Measurements from ENCODE around the gene NKD2. TPM values are rescaled to one million over a fixed set of nuclear protein-coding genes. Genes with fewer than 3 reads are reported as not detected.

The NKD2 gene
- total RNA-seq, 1 donor from 2014 or later, result 1.8 TPM

DNA sequence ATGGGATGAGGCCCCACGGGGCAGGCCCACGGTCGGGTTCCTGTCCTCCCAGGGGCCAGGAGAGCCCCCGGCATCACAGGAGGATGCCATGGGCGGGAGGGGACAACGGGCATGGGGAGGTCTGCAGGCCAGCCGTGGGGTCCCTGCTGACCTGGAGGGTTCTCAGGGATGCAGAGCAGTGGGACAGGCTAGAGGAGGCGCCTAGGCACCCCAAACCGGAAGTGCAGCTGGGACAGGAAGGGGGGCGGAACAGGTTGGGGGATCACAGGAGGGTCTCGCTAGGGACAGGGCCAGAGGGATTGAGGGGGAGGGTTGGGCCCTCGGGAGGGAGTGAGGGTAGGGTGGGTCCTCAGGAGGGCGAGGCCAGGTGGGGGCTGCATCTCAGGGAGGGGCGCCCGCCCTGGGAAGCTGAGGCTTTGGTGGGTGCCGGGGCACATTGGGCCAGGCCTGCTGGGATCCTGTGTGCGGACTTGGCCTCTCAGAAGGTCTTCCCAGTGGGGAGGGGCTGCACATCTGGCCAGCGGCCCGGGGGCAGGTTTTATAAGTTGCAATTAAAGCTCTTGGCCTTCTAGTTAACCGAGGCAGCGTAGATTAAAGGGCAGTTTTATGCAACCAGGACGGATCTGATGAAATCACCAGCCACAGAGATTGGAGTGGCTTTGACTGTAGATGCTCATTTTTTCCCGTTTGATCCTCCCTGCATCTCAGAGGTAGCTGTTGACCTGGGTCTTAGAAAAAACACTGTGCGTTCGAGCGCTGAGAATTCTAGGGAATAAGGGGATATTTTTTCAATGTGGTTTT is 20.1 kb downstream of the NKD2 start:
- TF ChIP-seq, protein P1, sequence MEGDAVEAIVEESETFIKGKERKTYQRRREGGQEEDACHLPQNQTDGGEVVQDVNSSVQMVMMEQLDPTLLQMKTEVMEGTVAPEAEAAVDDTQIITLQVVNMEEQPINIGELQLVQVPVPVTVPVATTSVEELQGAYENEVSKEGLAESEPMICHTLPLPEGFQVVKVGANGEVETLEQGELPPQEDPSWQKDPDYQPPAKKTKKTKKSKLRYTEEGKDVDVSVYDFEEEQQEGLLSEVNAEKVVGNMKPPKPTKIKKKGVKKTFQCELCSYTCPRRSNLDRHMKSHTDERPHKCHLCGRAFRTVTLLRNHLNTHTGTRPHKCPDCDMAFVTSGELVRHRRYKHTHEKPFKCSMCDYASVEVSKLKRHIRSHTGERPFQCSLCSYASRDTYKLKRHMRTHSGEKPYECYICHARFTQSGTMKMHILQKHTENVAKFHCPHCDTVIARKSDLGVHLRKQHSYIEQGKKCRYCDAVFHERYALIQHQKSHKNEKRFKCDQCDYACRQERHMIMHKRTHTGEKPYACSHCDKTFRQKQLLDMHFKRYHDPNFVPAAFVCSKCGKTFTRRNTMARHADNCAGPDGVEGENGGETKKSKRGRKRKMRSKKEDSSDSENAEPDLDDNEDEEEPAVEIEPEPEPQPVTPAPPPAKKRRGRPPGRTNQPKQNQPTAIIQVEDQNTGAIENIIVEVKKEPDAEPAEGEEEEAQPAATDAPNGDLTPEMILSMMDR (IDR thresholded peaks at IDR 0.05; ENCODE audit: unreplicated experiment), result no peak
- Mint-ChIP-seq H3K9me3 (ENCODE audit: unreplicated experiment) (no peaks in the 10 kb centered on the region), H3K4me1 (ENCODE audit: unreplicated experiment) (no peaks in the 10 kb centered on the region), H3K27me3 (ENCODE audit: unreplicated experiment) (peaks cover 4% of the 10 kb centered on the region), H3K4me3 (ENCODE audit: unreplicated experiment) (no peak overlapping the region), H3K36me3 (ENCODE audit: low read depth, unreplicated experiment) (no peaks in the 10 kb centered on the region), H3K27ac (ENCODE audit: unreplicated experiment) (no peak overlapping the region)
- DNase-seq (ENCODE audit: low spot score), result no peak

DNA sequence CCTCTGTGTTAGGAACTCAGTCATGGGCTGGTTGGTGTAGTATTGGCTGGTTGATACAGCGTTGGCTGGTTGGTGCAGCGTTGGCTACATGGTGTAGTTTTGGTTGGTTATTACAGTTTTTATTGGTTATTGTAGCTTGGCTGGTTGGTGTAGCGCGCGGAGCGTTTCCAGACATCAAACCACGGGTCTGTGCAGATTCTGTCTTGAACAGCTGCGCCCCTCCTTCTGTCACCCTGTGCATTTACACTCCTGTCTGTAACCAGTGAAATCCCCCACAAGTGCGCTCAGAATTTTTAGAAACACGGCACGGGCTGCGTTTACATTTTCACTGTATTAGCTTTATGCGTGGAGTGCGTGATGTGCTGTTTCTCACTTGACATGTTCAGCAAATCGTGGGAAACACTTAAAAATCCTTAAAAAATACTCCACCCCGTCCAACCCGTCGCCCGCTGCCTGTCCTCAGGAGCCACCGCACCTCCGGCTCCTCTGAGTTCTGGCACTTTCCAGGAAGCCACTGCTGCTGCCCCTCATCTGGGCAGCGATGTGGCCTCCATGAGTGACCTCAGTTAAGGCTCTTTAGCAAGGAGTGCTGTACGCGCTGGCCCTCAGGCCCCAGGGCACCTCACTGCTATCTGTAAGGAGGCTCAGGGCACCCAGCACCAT is 20.8 kb downstream of the NKD2 start:
- Mint-ChIP-seq H3K4me3 (ENCODE audit: unreplicated experiment) (no peak overlapping the region), H3K27ac (ENCODE audit: unreplicated experiment) (no peak overlapping the region), H3K9me3 (ENCODE audit: unreplicated experiment) (no peaks in the 10 kb centered on the region)

DNA sequence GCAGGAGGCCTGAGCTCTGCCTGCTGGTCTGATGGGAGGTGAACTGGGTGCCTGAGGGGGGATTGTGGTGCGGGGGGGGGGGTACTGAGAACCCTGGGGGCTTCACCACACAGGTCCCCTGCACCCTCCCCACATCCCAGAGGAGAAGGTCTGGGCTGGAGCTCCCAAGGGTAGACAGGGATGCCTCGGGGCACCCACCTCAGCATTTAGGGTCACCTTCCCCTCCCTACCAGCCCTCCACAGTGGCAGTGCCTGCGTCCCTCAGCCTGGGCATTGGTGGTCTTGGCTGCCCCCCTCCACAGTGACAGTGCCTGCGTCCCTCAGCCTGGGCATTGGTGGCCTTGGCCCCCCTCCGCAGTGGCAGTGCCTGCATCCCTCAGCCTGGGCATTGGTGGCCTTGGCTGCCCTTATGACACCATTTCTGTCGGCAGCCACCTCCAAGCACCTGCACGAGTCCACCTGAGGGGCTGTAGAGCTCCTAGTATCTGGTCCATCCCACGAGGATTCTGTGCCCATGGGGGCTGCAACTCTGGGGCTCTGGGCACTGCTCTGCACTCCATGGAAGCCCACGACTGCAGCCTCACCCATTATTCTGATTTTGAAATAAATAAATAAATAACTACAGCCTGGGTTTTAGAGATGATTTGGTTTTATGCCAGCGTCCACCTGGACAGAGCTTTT is 21.5 kb downstream of the NKD2 start:
- H3K4me3 Mint-ChIP-seq (ENCODE audit: unreplicated experiment), result no peak overlapping the region

More for the DNA sequence above, 20.8 kb downstream of the NKD2 start:
- Mint-ChIP-seq H3K27me3 (ENCODE audit: unreplicated experiment) (peaks cover 4% of the 10 kb centered on the region), H3K4me1 (ENCODE audit: unreplicated experiment) (no peaks in the 10 kb centered on the region), H3K36me3 (ENCODE audit: low read depth, unreplicated experiment) (no peaks in the 10 kb centered on the region)
- no peak for DNase-seq (ENCODE audit: low spot score)
- TF ChIP-seq, protein P1 (IDR thresholded peaks at IDR 0.05; ENCODE audit: unreplicated experiment), result no peak

DNA sequence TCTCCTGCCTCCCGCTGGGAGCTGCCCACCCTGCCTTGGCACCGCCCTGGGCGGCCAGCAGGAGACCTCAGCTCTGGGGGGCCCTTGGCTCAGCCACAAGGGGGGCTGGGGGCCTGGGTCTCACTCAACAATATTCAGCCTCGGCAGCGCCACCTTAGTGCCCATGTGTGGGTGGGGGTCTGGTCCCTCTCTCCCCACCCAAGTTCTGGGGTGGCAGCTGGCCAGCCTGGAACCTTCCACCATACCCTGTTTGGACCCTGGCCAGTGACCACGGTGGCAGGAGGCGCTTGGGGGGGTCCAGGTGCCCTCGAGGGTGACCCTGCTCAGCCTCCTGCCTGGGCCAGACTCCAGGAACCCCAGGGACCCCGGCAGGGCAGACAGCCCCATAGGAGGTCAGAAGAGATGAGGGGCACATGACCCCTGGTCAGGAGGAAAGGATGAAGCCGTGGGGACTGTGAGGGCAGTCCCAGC is 22.2 kb downstream of the NKD2 start:
- DNase-seq (ENCODE audit: low spot score), result no peak
- TF ChIP-seq, protein P1 (IDR thresholded peaks at IDR 0.05; ENCODE audit: unreplicated experiment), result no peak
- peaks cover 9% of the 10 kb centered on the region for H3K27me3 Mint-ChIP-seq (ENCODE audit: unreplicated experiment)
- no peak overlapping the region for H3K27ac Mint-ChIP-seq (ENCODE audit: unreplicated experiment)
- H3K9me3 Mint-ChIP-seq (ENCODE audit: unreplicated experiment), result no peaks in the 10 kb centered on the region
- no peak overlapping the region for H3K4me3 Mint-ChIP-seq (ENCODE audit: unreplicated experiment)
- H3K4me1 Mint-ChIP-seq (ENCODE audit: unreplicated experiment), result no peaks in the 10 kb centered on the region
- H3K36me3 Mint-ChIP-seq (ENCODE audit: low read depth, unreplicated experiment), result peaks cover 4% of the 10 kb centered on the region

More for the DNA sequence above, 21.5 kb downstream of the NKD2 start:
- Mint-ChIP-seq H3K27ac (ENCODE audit: unreplicated experiment) (no peak overlapping the region), H3K4me1 (ENCODE audit: unreplicated experiment) (no peaks in the 10 kb centered on the region), H3K27me3 (ENCODE audit: unreplicated experiment) (peaks cover 7% of the 10 kb centered on the region), H3K36me3 (ENCODE audit: low read depth, unreplicated experiment) (peaks cover 2% of the 10 kb centered on the region), H3K9me3 (ENCODE audit: unreplicated experiment) (no peaks in the 10 kb centered on the region)
- TF ChIP-seq, protein P1 (IDR thresholded peaks at IDR 0.05; ENCODE audit: unreplicated experiment), result no peak
- DNase-seq (ENCODE audit: low spot score), result no peak
